DOHH2 (cell line): Measurements from ENCODE around the gene NOL3.

Experiments
- EZH2phosphoT487 ChIP-seq: fragments of 200-600 bp; sonication (generic); IDR thresholded peaks from 2 replicates; pipeline ENCODE4 v1.6.1; 2017; ENCODE audit warnings: borderline replicate concordance, mild to moderate bottlenecking, antibody characterized with exemption, low read length, moderate library complexity, mixed read lengths
- TF ChIP-seq, protein P1 (sequence below): fragments of 200-600 bp; sonication (generic); IDR thresholded peaks from one replicate; pipeline ENCODE4 v1.5.1; 2014; ENCODE audit warnings: antibody characterized with exemption, mild to moderate bottlenecking, low read depth, low read length; ENCODE audit not compliant: poor library complexity, severe bottlenecking

DNA sequence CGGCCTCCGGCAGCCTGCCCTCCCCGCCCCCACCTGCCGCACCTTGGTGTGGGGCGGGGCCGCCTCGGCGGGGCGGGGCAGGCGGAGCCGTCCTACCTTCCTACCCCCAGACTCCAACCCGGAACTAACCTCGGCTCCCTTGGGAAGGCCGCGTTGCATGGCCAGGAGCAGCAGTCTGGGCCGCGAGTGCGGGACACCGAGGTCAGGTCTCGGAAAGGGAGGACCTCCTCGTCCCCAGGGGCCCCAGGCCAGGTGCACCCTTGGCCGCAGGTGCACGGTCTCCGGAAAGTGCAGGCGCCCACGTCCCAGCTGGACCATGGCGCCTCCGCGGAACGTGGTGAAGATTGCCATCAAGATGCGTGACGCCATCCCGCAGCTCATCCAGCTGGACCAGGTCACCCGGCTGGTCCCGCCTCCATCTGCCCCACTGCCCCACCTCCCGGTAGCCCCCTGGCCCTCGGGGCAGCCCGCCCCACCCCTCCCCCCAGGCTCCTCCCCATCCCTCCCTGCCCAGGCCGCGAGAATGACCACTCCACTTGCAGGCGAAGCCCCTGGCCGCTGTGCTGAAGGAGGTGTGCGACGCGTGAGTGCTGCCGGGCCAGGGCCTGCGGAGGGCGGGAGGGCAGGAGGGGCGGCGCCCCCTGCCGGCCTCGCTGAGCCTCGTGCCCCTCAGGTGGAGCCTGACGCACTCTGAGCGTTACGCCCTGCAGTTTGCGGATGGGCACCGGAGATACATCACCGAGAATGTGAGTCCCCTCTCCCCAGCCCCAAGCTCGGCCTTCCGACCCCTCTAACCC is 28.9 kb downstream of the NOL3 start, which contains the start of gene ELMO3:
- TF ChIP-seq, protein P1, sequence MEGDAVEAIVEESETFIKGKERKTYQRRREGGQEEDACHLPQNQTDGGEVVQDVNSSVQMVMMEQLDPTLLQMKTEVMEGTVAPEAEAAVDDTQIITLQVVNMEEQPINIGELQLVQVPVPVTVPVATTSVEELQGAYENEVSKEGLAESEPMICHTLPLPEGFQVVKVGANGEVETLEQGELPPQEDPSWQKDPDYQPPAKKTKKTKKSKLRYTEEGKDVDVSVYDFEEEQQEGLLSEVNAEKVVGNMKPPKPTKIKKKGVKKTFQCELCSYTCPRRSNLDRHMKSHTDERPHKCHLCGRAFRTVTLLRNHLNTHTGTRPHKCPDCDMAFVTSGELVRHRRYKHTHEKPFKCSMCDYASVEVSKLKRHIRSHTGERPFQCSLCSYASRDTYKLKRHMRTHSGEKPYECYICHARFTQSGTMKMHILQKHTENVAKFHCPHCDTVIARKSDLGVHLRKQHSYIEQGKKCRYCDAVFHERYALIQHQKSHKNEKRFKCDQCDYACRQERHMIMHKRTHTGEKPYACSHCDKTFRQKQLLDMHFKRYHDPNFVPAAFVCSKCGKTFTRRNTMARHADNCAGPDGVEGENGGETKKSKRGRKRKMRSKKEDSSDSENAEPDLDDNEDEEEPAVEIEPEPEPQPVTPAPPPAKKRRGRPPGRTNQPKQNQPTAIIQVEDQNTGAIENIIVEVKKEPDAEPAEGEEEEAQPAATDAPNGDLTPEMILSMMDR: no peak
- TF ChIP-seq EZH2phosphoT487: no peak
